ENCODE measurements around the gene ITGA3. TPM values are rescaled to one million over a fixed set of nuclear protein-coding genes. Genes with fewer than 3 reads are reported as not detected.

ITGA3 gene
- polyA plus RNA-seq, 2 of the 4 experiments (the other 2 are of a cell fraction), result 141 to 268 TPM

GRCh38 chr17:50027172-50027880, 28.6 kb upstream of the ITGA3 start:
- DNase-seq (ENCODE audit: low read depth in 1 of 2, low spot score in 1 of 2) (peak; percentile 94 to 98), FAIRE-seq (peak; percentile 99), ATAC-seq (peak; percentile 82 to 88)
- peak overlapping the region; percentile 94 to 99 for H3K27ac ChIP-seq
- WGBS (ENCODE audit: missing lambda C conversion rate), result 3% methylated on average over 14 of the region's 27 CpGs
- ChIA-PET POLR2A (interaction anchor here (0.7 to 4.9 kb wide), 11 partner anchors 9 to 239 kb away, joined by 3 to 140 read pairs (median 6); partner anchors contain the start of genes ITGA3 and KAT7), CTCF (interaction anchor here (0.7 to 9.1 kb wide), 40 partner anchors 11 to 318 kb away, joined by 3 to 473 read pairs (median 4); partner anchors contain the start of genes DLX3, ITGA3, PDK2 and SGCA)
- H3K9me3 ChIP-seq, result no peaks in the 10 kb centered on the region
- H3K4me1 ChIP-seq, result peaks cover 42% of the 10 kb centered on the region
- H3K4me3 ChIP-seq, result peak overlapping the region; percentile 46
- peak overlapping the region; percentile 89 for H3K4me2 ChIP-seq
- TF ChIP-seq E2F6 (IDR thresholded peaks at IDR 0.05; ENCODE audit: borderline replicate concordance, low read depth), result 0 out of 2 replicates have a peak, but pooled peaks have one; percentile 40
- TF ChIP-seq RNF2 (IDR thresholded peaks at IDR 0.05; ENCODE audit: borderline replicate concordance, low read depth), result no peak
- TF ChIP-seq RAD21 (conservative IDR thresholded peaks at IDR 0.05 in 1 of 2, IDR thresholded peaks at IDR 0.05 in 1 of 2), result peak in 1 of 2 experiments; percentile 31; a peak in 4 of 5 replicates
- no peak for TF ChIP-seq NR3C1 (IDR thresholded peaks at IDR 0.05)
- peak; percentile 86 for TF ChIP-seq MAX (IDR thresholded peaks at IDR 0.05)
- 0 out of 2 replicates have a peak, but pooled peaks have one; percentile 64 for TF ChIP-seq FOSB (CRISPR knock-in tag; IDR thresholded peaks at IDR 0.05)
- TF ChIP-seq POLR2A (IDR thresholded peaks at IDR 0.05; ENCODE audit: low read length), result peak; percentile 37
- peak; percentile 14; the same call in 1 of the 2 replicates for TF ChIP-seq ATOH8 (CRISPR knock-in tag; IDR thresholded peaks at IDR 0.05; ENCODE audit: low read depth)
- peak in 1 of 2 experiments; percentile 16; a peak in 1 of 5 replicates for TF ChIP-seq EP300 (IDR thresholded peaks at IDR 0.05)
- TF ChIP-seq CTCF (IDR thresholded peaks at IDR 0.05), result peak; percentile 44; the same call in 2 of the 3 replicates
- TF ChIP-seq JUN (IDR thresholded peaks at IDR 0.05), result peak; percentile 25 to 51; a peak in 2 of 5 replicates
- TF ChIP-seq FOSL2 (IDR thresholded peaks at IDR 0.05), result peak; percentile 64
- TF ChIP-seq FOSL2 (CRISPR knock-in tag; IDR thresholded peaks at IDR 0.05), result peak; percentile 95
- no peak for TF ChIP-seq POLR2AphosphoS2 (conservative IDR thresholded peaks at IDR 0.05; ENCODE audit: low read length)
- peak; percentile 9; the same call in 1 of the 2 replicates for TF ChIP-seq TFCP2L1 (CRISPR knock-in tag; IDR thresholded peaks at IDR 0.05)
- TF ChIP-seq, protein P1, sequence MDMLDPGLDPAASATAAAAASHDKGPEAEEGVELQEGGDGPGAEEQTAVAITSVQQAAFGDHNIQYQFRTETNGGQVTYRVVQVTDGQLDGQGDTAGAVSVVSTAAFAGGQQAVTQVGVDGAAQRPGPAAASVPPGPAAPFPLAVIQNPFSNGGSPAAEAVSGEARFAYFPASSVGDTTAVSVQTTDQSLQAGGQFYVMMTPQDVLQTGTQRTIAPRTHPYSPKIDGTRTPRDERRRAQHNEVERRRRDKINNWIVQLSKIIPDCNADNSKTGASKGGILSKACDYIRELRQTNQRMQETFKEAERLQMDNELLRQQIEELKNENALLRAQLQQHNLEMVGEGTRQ (IDR thresholded peaks at IDR 0.05), result peak; percentile 68
- TF ChIP-seq FOXS1 (CRISPR knock-in tag; IDR thresholded peaks at IDR 0.05), result no peak
- TF ChIP-seq HES2 (IDR thresholded peaks at IDR 0.05), result no peak
- no peak for TF ChIP-seq SMC3 (IDR thresholded peaks at IDR 0.05)
- no peak for TF ChIP-seq CEBPB (IDR thresholded peaks at IDR 0.05)
- peak; percentile 92 for TF ChIP-seq PBX3 (IDR thresholded peaks at IDR 0.05)
- TF ChIP-seq GATA3 (IDR thresholded peaks at IDR 0.05; ENCODE audit: borderline replicate concordance), result peak; percentile 73; the same call in 1 of the 2 replicates
- TF ChIP-seq HEYL (CRISPR knock-in tag; IDR thresholded peaks at IDR 0.05), result no peak
- no peak for TF ChIP-seq NFE2L2 (conservative IDR thresholded peaks at IDR 0.05; ENCODE audit: low read length)
- TF ChIP-seq CHD2 (IDR thresholded peaks at IDR 0.05; ENCODE audit: low read length, partially characterized antibody), result no peak
- no peak for TF ChIP-seq KDM1A (IDR thresholded peaks at IDR 0.05; ENCODE audit: low read depth)

Measured in A549 (cell line).